Measurements from ENCODE around the gene DMAC2L. TPM values are rescaled to one million over a fixed set of nuclear protein-coding genes. Genes with fewer than 3 reads are reported as not detected.
"Not testable (repeated sequence)": the region's sequence is repeated elsewhere in the genome, so short reads cannot be mapped to it uniquely, and the experiment has no call there.

Gene DMAC2L
- total and polyA plus RNA-seq, 5 experiments from 2014 or later: 15.7 to 22.2 (median 19.4) TPM

GRCh38 chr14:50360851-50361250, 48.7 kb downstream of the DMAC2L start:
- Mint-ChIP-seq H3K27me3 (no peaks in the 10 kb centered on the region), H3K9me3 (no peaks in the 10 kb centered on the region), H3K36me3 (peaks cover 0 to 32% (median 23%) of the 10 kb centered on the region in 3 donors), H3K4me1 (peaks cover 16 to 34% (median 31%) of the 10 kb centered on the region in 4 donors), H3K4me3 (peak overlapping the region in 2 of 10 donors; percentile 0 to 11), H3K27ac (peak overlapping the region in 2 of 10 donors; percentile 47 to 50)
- POLR2A ChIA-PET: no interaction called here
- no peak for DNase-seq
- ATAC-seq: no peak

- not testable (repeated sequence) for DNase-seq, H3K27me3 Mint-ChIP-seq, H3K9me3 Mint-ChIP-seq, ATAC-seq
- Mint-ChIP-seq H3K36me3 (peaks cover 0 to 24% (median 22%) of the 10 kb centered on the region in 3 donors), H3K4me1 (peaks cover 19 to 41% (median 38%) of the 10 kb centered on the region in 4 donors), H3K27ac (peak overlapping the region in 7 of 10 donors; percentile 21 to 97 (median 94)), H3K4me3 (peak overlapping the region in 6 of 10 donors; percentile 30 to 94 (median 90))
- POLR2A ChIA-PET: interaction anchor here (1.3 kb wide), 1 partner anchor 35 kb away, joined by 3 read pairs; the partner anchor contains the start of gene CDKL1
These were observed 49.6 kb downstream of the DMAC2L start for GRCh38 chr14:50361473-50362403.

GRCh38 chr14:50362764-50363713, 50.9 kb downstream of the DMAC2L start:
- H3K4me1 Mint-ChIP-seq: peaks cover 23 to 48% (median 45%) of the 10 kb centered on the region in 4 donors
- no peaks in the 10 kb centered on the region for H3K9me3 Mint-ChIP-seq
- H3K36me3 Mint-ChIP-seq: peaks cover 0 to 12% (median 10%) of the 10 kb centered on the region in 3 donors
- peak overlapping the region; percentile 90 to 97 (median 94) for H3K27ac Mint-ChIP-seq
- DNase-seq (peak in 6 of 10 donors; percentile 19 to 38 (median 28)), ATAC-seq (peak; percentile 41 to 45)
- peak overlapping the region; percentile 83 to 94 (median 90) for H3K4me3 Mint-ChIP-seq
- POLR2A ChIA-PET: interaction anchor here (0.6 to 2.3 kb wide), 5 partner anchors 9 to 777 kb away, joined by 3 to 8 read pairs (median 3); partner anchors contain the start of genes CDKL1, DMAC2L, L2HGDH and RPS29
- H3K27me3 Mint-ChIP-seq: no peaks in the 10 kb centered on the region

- H3K4me3 Mint-ChIP-seq: peak overlapping the region; percentile 83 to 94 (median 90)
- H3K27me3 Mint-ChIP-seq: no peaks in the 10 kb centered on the region
- DNase-seq: peak in 8 of 10 donors; percentile 21 to 72 (median 49)
- H3K4me1 Mint-ChIP-seq: peaks cover 23 to 48% (median 45%) of the 10 kb centered on the region in 4 donors
- peak overlapping the region; percentile 90 to 97 (median 94) for H3K27ac Mint-ChIP-seq
- peak; percentile 93 to 97 for ATAC-seq
- H3K9me3 Mint-ChIP-seq: no peaks in the 10 kb centered on the region
- peaks cover 0 to 8% (median 5%) of the 10 kb centered on the region in 3 donors for H3K36me3 Mint-ChIP-seq
- POLR2A ChIA-PET: interaction anchor here (0.6 to 2.3 kb wide), 4 partner anchors 9 to 778 kb away, joined by 3 to 8 read pairs (median 4); partner anchors contain the start of genes DMAC2L, L2HGDH and RPS29
These were observed 51.6 kb downstream of the DMAC2L start for GRCh38 chr14:50363714-50364111.

GRCh38 chr14:50364792-50365191, 52.7 kb downstream of the DMAC2L start:
- DNase-seq (no peak), ATAC-seq (no peak)
- H3K4me1 Mint-ChIP-seq: peaks cover 23 to 47% (median 45%) of the 10 kb centered on the region in 4 donors
- H3K9me3 Mint-ChIP-seq: no peaks in the 10 kb centered on the region
- POLR2A ChIA-PET: interaction anchor here (1.1 to 1.5 kb wide), 3 partner anchors 8 to 779 kb away, joined by 3 to 4 read pairs (median 3); partner anchors contain the start of gene RPS29
- peak overlapping the region in 3 of 10 donors; percentile 15 to 31 (median 29) for H3K27ac Mint-ChIP-seq
- H3K36me3 Mint-ChIP-seq: peaks cover 0 to 3% (median 0%) of the 10 kb centered on the region in 3 donors
- H3K4me3 Mint-ChIP-seq: no peak overlapping the region
- H3K27me3 Mint-ChIP-seq: no peaks in the 10 kb centered on the region

- H3K9me3 Mint-ChIP-seq, DNase-seq, H3K27me3 Mint-ChIP-seq, H3K36me3 Mint-ChIP-seq, ATAC-seq, H3K4me3 Mint-ChIP-seq: not testable (repeated sequence)
- H3K4me1 Mint-ChIP-seq: peaks cover 21 to 45% (median 41%) of the 10 kb centered on the region in 4 donors
- H3K27ac Mint-ChIP-seq: peak overlapping the region in 2 of 10 donors; percentile 69 to 72
- POLR2A ChIA-PET: interaction anchor here (1.1 kb wide), 1 partner anchor 9 kb away, joined by 3 read pairs; no protein-coding TSS in a partner anchor
These were observed 53.4 kb downstream of the DMAC2L start for GRCh38 chr14:50365572-50365971.

GRCh38 chr14:50366115-50366514, 54.0 kb downstream of the DMAC2L start:
- no peak overlapping the region for H3K4me3 Mint-ChIP-seq

GRCh38 chr14:50366589-50366988, 54.5 kb downstream of the DMAC2L start:
- Mint-ChIP-seq H3K27ac (peak overlapping the region in 9 of 10 donors; percentile 23 to 83 (median 72)), H3K4me1 (peaks cover 21 to 37% (median 34%) of the 10 kb centered on the region in 4 donors), H3K27me3 (no peaks in the 10 kb centered on the region), H3K4me3 (peak overlapping the region in 2 of 10 donors; percentile 49 to 52), H3K36me3 (peaks cover 0 to 3% (median 0%) of the 10 kb centered on the region in 3 donors), H3K9me3 (no peaks in the 10 kb centered on the region)
- ATAC-seq: no peak
- POLR2A ChIA-PET: no interaction called here
- peak in 1 of 10 donors; percentile 5 for DNase-seq

More at GRCh38 chr14:50366115-50366514, 54.0 kb downstream of the DMAC2L start:
- ATAC-seq: no peak
- peaks cover 0 to 3% (median 0%) of the 10 kb centered on the region in 3 donors for H3K36me3 Mint-ChIP-seq
- no peaks in the 10 kb centered on the region for H3K9me3 Mint-ChIP-seq
- no peak for DNase-seq
- H3K27ac Mint-ChIP-seq: peak overlapping the region in 5 of 10 donors; percentile 46 to 83 (median 81)
- no peaks in the 10 kb centered on the region for H3K27me3 Mint-ChIP-seq
- POLR2A ChIA-PET: interaction anchor here (1.1 kb wide), 1 partner anchor 10 kb away, joined by 3 read pairs; no protein-coding TSS in a partner anchor
- H3K4me1 Mint-ChIP-seq: peaks cover 21 to 41% (median 36%) of the 10 kb centered on the region in 4 donors

- H3K4me3 Mint-ChIP-seq: no peak overlapping the region
- H3K4me1 Mint-ChIP-seq: peaks cover 5 to 9% (median 9%) of the 10 kb centered on the region in 4 donors
- DNase-seq: no peak
- H3K27me3 Mint-ChIP-seq: peaks cover 0 to 2% (median 0%) of the 10 kb centered on the region in 5 donors
- H3K27ac Mint-ChIP-seq: no peak overlapping the region
- H3K9me3 Mint-ChIP-seq: no peaks in the 10 kb centered on the region
- no peaks in the 10 kb centered on the region for H3K36me3 Mint-ChIP-seq
- no peak for ATAC-seq
- POLR2A ChIA-PET: no interaction called here
These were observed 59.4 kb downstream of the DMAC2L start for GRCh38 chr14:50371546-50371945.

- H3K27me3 Mint-ChIP-seq: peaks cover 0 to 2% (median 0%) of the 10 kb centered on the region in 5 donors
- H3K27ac Mint-ChIP-seq: no peak overlapping the region
- POLR2A ChIA-PET: no interaction called here
- H3K36me3 Mint-ChIP-seq: no peaks in the 10 kb centered on the region
- H3K9me3 Mint-ChIP-seq: no peaks in the 10 kb centered on the region
- ATAC-seq: no peak
- DNase-seq: no peak
- H3K4me1 Mint-ChIP-seq: no peaks in the 10 kb centered on the region
- H3K4me3 Mint-ChIP-seq: no peak overlapping the region
These were observed 61.8 kb downstream of the DMAC2L start for GRCh38 chr14:50373959-50374358.

- H3K27ac Mint-ChIP-seq: no peak overlapping the region
- no peaks in the 10 kb centered on the region for H3K4me1 Mint-ChIP-seq
- H3K27me3 Mint-ChIP-seq: peaks cover 0 to 2% (median 0%) of the 10 kb centered on the region in 5 donors
- no peak overlapping the region for H3K4me3 Mint-ChIP-seq
- POLR2A ChIA-PET: no interaction called here
- H3K9me3 Mint-ChIP-seq: no peaks in the 10 kb centered on the region
- ATAC-seq (no peak), DNase-seq (no peak)
- H3K36me3 Mint-ChIP-seq: no peaks in the 10 kb centered on the region
These were observed 63.6 kb downstream of the DMAC2L start for GRCh38 chr14:50375760-50376159.

All from naive thymus-derived CD8-positive, alpha-beta T cell (primary cell).